HG03280 (cell line): ENCODE data around the gene IZUMO4.

Source experiments
- ATAC-seq: cut with Tn5 transposase; IDR thresholded peaks from one replicate; pipeline ENCODE4 v1.9.1; 2021; ENCODE audit warnings: mild to moderate bottlenecking, moderate library complexity; ENCODE audit not compliant: unreplicated experiment

IZUMO4 gene

GRCh38 chr19:2142173-2142829 lies 45.6 kb downstream of the IZUMO4 start:
- ATAC-seq: no peak

- no peak for ATAC-seq
Observed at GRCh38 chr19:2144190-2144589, 47.5 kb downstream of the IZUMO4 start.

DNA sequence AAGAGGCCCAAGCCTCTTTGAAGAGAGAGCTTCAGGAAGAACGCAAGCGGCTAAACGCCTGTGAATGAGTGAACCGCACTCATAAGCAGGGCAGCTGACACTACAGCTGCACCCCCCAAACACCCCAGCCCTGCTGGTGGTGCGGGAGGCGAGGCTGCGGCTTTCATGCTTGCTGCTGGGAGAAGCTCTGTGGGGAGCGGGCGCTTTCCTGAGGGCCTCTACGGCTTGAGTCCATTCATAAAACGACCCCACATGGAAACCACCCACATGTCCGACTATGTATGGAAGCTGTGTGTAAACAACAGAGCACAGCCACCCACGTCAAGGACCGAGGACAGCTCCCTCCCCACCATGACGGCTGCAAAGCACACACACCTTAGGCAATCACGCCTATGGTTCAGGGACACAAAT lies 49.1 kb downstream of the IZUMO4 start:
- ATAC-seq: no peak

DNA sequence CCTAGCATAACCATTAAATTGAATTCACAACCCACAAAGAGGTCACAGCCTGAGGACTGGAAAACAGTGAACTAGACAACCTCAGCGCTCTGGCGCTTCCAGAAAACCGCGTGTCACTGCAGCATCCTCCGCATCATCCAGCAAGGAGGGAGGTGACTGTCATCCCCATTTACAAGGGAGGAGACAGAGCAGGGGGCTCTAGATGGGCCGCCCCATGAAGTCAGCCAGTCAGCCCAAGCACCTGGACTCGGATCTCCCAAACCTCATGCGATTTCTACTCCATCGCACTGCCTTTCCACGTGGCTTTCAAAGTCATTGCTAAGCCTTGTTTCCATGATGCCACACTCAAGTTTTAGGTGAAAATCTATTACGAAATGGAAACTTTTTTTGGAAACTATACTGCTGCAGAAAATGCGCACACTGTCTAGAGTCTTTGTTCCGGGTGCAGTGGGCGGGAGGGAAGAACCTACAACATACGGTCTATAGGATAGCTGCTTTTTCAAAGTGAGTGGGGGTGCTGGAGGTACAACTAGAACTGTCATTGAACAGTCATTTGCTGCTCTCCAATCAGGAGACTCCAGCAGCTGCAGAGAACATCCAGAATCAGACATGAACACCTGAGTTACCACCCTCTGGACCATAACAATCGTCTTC lies 51.9 kb downstream of the IZUMO4 start:
- no peak for ATAC-seq
